ENCODE data around the gene ODC1.

ODC1 gene

GRCh38 chr2:10414591-10414990 lies 33.5 kb downstream of the ODC1 start:
- no peak for DNase-seq (ENCODE audit: low read depth)

GRCh38 chr2:10413991-10414451 lies 34.1 kb downstream of the ODC1 start:
- no peak for DNase-seq (ENCODE audit: low read depth)

DNA sequence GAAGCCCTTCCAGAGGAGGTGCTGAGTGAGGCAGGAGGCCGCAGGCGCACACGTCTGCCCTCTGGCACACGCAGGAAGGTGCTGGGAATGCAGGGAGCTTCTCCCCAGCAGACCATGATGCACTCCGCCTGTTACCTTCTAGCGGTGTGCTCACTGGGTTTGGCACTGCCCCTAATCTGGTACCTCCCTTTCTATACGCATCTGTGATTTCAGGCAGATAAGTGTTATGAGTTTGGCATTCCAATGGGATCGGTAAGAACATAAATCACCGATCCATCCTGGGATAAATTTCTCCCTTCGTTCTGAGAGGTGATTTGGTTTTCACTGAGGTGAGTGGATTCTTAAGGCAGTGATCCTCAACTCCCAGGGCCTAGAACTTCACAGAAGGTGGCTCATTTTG lies 34.6 kb downstream of the ODC1 start:
- no peak for DNase-seq (ENCODE audit: low read depth)

- DNase-seq (ENCODE audit: low read depth): no peak
Measured at GRCh38 chr2:10412380-10412779, 35.7 kb downstream of the ODC1 start.

DNA sequence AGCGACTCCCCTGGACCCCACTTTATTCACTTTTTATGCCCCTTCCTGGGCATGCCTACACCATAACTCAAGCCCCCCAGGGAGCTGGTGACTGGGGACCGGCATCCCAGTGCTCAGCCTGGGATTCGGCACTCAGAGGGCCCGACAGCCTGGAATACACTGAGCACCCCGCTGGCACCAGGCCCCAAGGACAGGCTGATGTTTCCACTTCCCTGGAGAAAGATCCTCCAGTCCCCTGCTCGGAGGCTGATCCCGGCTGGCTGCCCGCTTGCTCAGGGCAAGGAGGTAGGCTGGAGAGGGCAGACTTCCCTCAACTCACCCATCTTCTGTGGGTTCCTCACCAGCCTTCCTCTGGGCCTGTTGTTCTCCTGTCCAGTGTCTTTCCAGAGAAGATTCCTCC lies 36.6 kb downstream of the ODC1 start:
- no peak for DNase-seq (ENCODE audit: low read depth)

DNA sequence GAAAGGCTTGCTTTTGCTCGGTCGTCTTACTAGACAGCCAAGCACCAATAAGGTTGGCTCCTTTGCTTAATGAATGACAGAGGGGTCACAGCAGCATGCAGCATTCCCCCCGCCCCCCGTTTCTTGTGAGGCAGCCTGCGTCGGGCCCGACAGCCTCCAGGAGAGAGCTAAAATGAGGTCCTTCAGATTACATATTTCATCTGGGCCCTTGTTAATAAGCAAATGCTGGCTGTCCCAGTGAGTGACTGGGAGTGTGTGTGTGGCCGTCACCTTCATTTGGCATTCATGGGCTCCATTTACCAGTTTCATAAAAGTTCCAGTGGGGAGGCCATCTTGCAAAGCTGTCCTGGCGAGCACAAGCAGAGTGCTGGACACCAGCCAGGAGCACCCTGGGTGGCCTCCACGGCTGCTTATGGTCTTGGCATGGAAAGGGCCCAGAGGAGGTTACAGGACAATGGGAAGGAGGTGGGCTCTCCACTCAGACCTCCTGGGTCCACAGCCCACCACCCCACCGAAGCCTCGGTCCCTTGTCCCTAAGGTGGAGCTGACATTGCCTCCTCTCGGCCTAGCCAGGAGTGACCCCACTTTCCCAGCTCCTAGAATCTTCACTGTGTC lies 37.2 kb downstream of the ODC1 start:
- DNase-seq (ENCODE audit: low read depth): no peak

DNA sequence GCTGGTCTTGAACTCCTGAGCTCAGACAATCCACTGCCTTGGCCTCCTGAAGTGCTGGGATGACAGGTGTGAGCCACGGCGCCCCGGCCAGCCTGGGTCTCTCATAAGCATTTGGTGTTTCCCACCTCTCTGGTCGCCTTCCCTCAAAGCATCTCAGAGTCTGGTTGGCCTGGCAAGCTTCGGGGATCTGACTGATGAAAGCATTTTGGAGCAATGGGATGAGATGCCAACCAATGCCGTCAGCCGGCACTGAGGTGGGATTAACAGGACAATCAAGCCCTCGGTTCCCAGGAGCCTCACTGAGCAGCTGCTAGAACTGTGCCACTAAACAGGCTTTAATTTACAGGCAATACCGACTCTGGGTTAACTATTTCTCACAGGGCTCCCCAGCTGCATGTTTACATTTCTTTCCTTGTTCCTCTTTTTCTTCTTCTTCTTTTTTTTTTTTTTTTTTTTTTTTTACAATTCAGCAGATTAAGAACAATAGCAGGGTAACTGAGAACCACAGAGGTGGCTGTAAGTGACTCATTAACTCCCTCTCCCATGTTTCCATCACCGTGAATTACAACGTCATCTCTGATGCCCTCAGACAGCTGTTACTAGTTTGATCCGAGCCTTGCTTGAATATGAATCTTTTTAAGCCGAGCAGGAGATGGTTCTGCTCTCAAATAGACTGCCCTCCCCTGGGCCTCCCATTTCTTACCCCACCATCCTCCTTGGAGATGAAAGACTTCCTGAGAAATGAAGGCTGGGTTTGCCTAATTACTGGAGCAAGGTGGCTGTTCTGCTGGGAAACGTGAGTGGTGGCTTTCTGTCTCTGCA lies 37.9 kb downstream of the ODC1 start:
- DNase-seq (ENCODE audit: low read depth): no peak

DNA sequence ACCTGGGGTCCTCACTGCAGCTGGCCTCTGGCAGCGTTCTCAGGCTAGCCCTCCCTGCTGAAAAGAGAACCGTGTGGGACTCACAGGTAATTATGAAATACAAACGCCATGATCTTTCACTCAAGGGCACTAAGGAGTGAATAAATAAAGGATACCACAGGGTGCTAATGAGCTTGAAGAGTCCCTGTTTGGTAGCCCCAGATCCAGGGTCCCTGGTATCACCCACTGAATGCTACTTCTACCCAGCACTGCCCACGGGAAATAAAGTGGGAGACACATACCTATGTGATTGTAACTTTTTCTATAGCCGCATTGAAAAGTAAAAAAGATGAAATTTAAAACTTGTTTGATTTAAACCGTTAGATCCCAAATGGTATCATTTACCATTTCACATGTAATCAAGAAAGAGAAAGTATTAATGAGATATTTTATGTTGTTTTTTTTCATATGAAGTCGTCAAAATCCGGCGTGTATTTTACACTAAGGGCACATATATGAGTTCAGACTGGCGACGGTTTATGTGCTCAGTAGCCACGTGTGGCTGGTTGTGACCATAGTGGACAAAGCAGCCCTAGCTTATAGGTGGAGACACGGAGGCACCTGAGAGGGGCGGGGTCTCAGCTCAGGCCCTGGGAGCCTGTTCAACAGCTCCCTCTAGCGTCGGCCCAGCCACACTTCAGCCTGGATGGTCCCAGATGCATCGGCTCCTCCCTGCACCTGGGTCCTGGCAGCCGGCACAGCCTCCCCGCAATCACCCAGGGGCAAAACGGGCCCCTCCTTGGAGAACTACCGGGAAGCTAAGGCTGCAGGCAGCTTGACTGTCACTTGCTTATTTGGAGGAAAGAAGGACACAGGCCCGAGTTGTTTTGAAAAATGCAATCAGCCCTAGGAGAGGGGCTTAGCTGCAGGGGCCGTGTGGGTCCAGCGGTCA lies 39.2 kb downstream of the ODC1 start:
- peak; percentile 56 for DNase-seq (ENCODE audit: low read depth)

DNA sequence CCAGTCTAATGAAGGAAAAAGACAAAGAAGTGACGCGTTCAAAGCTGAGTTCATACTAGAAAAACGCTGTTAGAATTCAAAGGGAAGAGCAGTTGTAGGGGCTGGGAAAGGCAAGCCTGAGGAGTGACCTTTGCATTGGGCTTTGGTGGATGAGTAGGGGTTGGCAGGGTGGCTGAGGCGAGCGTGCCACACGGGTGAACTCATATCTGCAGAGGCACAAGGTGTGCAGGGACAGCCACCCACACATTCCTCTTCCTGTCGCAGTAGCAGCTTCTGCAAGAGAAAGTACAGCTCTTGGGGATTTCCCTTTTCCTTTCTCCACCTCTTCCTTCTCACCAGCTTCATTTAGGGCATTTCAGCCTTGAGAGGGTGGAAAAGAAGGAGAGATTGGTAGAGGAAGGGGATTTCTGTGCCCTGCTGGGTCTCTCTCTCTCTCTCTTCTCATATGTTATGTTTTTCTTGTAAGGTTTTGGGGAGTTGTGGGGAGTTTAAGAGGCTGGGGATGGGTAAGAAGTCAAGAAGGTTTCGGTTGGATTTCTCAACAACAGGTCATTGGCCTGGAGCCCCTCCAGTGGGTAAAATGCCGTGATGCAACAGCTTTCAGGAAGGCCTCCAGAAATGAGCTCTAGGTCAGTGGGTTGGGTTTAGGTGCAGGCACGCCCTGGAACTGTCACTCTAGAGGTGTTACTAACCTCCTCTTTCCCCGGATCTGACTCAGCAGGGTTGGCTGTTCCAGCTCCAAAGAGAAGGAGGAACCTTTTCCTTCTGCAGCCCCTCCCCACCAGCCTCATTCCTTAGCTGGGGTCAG lies 40.1 kb downstream of the ODC1 start:
- peak; percentile 20 for DNase-seq (ENCODE audit: low read depth)

DNA sequence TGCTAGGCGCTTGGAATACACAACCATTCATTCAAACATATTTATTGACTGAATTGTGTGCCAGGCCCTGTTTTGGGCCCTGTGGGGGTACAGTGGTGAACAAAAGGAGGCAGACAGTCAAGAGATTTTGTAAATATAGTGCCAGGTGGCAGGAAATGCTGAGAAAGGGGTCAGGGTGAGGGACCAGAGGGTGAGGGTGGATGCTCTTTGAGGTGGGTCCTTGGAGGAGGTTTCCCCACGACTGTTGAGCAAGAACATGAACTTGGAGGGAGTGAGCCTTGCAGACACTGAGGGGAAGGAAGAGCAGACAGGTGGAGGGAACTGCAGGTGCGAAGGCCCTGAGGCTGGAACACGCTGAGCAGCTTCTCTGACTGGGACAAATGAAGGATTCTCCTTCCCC lies 40.7 kb downstream of the ODC1 start:
- no peak for DNase-seq (ENCODE audit: low read depth)

DNA sequence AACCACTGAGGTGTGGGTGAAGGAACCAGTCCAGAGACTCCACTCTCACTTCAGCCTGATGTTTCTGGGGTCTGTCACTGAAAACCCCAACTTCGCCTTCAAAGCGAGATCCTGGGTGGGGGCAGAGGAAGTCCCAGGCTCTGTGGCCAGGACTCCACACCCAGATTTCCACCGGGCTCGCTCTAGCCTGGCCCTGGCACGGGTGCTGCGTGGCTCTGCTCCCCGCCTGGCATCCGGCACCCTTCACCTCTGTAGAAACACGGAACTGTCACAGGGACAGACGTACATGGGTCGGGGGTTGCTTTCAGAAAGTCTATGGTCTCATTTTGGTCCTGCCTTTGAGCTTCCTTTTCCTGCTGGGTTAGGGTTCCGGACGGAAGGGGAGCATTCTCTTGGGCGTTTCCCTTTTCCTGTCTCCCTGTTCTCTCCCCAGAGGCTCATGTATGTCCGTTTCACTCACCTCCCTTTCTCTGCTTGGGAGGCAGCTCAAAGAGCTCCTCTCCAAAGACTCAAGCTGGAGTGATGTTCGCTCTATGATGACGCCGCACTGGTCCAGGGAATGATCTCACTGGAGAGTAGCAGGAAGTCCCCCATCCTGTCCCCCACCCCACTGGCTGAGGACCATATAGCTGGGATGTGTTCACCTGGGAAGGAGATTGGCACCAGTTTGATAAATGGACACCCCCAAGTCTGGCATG lies 41.5 kb downstream of the ODC1 start:
- DNase-seq (ENCODE audit: low read depth): no peak

GRCh38 chr2:10406016-10406415 lies 42.1 kb downstream of the ODC1 start:
- no peak for DNase-seq (ENCODE audit: low read depth)

DNA sequence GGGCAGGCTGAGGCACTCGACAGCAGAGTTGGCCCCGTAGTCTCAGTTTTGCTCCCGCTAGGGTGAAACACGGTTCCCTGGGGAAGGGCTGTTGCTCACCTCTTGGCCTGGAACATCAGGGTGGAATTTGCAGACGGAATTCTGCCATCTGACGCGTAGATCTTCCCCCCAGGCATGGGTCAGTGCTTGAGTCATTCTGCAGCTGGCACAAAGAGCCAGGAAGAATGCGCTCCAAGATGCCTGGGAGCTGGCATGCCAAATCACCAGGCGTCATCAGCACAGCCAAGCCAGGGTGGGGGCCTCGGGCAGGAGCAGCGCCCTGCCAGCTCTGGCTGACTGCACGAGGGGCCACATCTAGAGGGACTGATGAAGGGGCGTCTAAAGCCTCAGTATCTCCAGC lies 42.7 kb downstream of the ODC1 start:
- DNase-seq (ENCODE audit: low read depth): no peak

DNA sequence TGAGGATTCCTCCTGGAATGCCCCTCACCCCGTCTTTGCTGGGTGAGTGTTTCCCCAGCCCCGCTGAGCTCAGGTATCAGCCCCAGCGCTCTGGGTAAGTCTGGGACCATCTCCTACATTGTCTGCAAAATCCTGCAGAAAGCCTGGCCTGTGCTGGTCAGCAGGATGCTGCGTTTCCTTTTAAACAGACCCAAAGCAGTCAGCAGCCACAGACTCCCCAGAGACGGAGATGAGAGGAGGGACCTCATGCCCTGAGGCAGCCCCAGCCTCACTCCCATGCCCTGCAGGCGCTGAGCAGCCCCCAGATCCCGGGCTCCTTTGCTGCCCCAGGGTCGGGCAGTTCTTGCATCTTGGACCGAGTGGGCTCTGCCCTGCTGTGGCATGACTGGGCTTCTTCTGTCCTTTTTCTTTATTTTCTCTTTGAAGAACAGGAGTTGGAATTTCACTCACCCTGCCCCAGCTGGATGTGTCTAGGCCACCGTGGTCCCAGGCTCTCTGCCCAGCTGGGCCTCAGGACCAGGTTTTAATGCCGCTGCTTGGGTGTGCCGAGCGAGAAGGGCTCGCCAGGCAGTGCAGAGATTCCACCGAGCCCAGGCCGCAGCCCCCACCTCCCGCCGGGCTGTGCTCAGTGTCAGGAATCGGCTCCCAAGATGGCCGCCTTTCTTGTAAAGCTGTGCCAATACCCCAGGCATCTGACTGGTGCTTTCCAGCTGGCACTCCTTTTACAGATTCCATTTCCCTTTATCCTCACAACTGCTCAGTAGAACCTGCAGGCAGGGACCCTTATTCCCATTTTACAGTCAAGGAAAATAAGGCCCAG lies 43.6 kb downstream of the ODC1 start:
- DNase-seq (ENCODE audit: low read depth): no peak

DNA sequence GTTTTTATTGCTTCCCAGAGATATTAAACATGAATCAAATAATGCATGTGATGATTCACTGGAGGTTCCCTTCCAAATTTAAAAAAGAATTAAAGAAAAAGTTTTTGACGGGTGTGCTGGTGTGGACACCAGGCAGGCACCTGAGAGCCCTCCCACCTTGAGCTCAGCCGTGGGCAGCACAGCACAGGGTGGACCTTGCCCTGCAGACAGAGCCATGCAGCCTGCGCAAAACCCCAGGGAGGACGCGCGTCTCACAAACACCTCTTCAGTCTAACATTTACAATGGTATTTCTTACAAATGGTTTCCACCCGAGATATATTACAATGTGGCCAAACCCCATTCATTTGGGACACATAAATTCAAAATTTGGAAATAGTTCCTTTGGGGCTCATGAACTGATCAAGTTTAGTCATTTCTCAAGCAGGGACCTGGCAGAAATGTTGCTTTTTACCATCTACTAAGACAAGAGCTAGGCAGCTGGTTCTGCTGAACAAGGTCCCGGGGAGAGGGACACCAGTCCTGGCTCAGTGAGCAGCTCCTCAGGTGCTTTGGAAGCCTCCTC lies 45.4 kb downstream of the ODC1 start:
- DNase-seq (ENCODE audit: low read depth): no peak

- DNase-seq (ENCODE audit: low read depth): no peak
Measured at GRCh38 chr2:10402062-10402585, 46.0 kb downstream of the ODC1 start.

GRCh38 chr2:10400978-10401951 lies 46.9 kb downstream of the ODC1 start:
- DNase-seq (ENCODE audit: low read depth): no peak

DNA sequence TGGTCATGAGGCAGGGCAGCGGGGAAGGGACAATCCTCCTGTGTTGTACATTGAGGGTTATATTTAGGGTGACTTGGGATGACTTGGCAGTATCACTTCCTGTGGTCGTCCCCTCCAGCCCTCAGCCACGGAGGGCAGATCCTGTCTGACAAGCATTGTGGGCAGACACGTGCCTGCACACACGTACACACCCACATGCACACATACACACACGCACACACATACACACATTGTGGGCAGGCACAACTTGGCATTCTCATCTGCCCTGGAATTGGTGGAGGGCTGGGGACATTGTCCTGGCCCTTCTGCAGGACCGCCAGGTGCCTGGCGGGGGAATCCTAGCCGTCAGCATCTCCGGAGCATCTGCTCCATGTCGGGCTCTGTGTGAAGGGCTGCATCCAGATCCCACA lies 47.6 kb downstream of the ODC1 start:
- no peak for DNase-seq (ENCODE audit: low read depth)
